Kidney (tissue), 14 donors: ENCODE measurements around the gene TEX44. TPM values are rescaled to one million over a fixed set of nuclear protein-coding genes. Genes with fewer than 3 reads are reported as not detected.
A peak's percentile ranks its signal among the peaks of the same experiment; 100 is the strongest.

ENCODE experiments used
- DNase-seq, 5 donors: peaks; one replicate each; pipeline ENCODE4 v3.0.0-alpha.2; 2013 to 2020
- FAIRE-seq: peaks from 2 replicates; lab custom pipeline; 2012; peaks lifted over from hg19 to GRCh38; lab: Jason Lieb, UNC
- H3K27ac ChIP-seq, 2 donors: one replicate each; pipeline ENCODE4 v1.7.0; 2013; ENCODE audit warnings: low read depth in 2 of 2, low read length in 2 of 2, inconsistent platforms in 1 of 2
- H3K27me3 ChIP-seq: one replicate; pipeline ENCODE4 v1.7.1; 2013; ENCODE audit warnings: low read length, inconsistent platforms; ENCODE audit not compliant: control insufficient read depth, insufficient read depth
- H3K36me3 ChIP-seq, 3 donors: one replicate each; pipeline versions ENCODE4 v1.7.0 to v1.7.1; 2013; ENCODE audit warnings: low read length in 3 of 3, control low read depth in 1 of 3, inconsistent platforms in 1 of 3; ENCODE audit not compliant: insufficient read depth in 3 of 3, control insufficient read depth in 2 of 3
- H3K4me1 ChIP-seq, 3 donors: one replicate each; pipeline versions ENCODE4 v1.7.0 to v1.7.1; 2013; ENCODE audit warnings: low read length in 3 of 3, inconsistent platforms in 1 of 3, low read depth in 1 of 3; ENCODE audit not compliant: control insufficient read depth in 2 of 3, insufficient read depth in 2 of 3
- H3K4me3 ChIP-seq, 3 donors: one replicate each; pipeline versions ENCODE4 v1.7.0 to v1.8.1; 2013; ENCODE audit warnings: low read length in 3 of 3, control low read depth in 1 of 3, inconsistent platforms in 1 of 3
- H3K9ac ChIP-seq, 3 donors: one replicate each; pipeline versions ENCODE4 v1.7.0 to v1.7.1; 2013; ENCODE audit warnings: low read length in 3 of 3, control low read depth in 1 of 3, inconsistent platforms in 1 of 3
- H3K9me3 ChIP-seq, 3 donors: one replicate each; pipeline versions ENCODE4 v1.7.0 to v1.7.1; 2013; ENCODE audit warnings: low read length in 3 of 3, control low read depth in 1 of 3, inconsistent platforms in 1 of 3; ENCODE audit not compliant: control insufficient read depth in 2 of 3, insufficient read depth in 1 of 3
- CTCF ChIP-seq: IDR thresholded peaks from 3 replicates; pipeline ENCODE4 v1.5.1; 2012; ENCODE audit warnings: mild to moderate bottlenecking, moderate library complexity, borderline replicate concordance; ENCODE audit not compliant: insufficient read depth; ENCODE audit errors: extremely low read depth
- intact Hi-C: fragments of 100-400 bp; cut with DNase I; formaldehyde crosslinking; loops from one replicate; pipeline ENCODE4 v1.11.1; 2022
- polyA plus RNA-seq: library from polyadenylated mRNA; stranded (reverse); fragments of 350-450 nt; fragmentation: Illumina TruSeq; extraction: RNeasy Lipid Tissue Mini Kit (QIAGEN cat#74804); gene quantifications from one replicate; pipeline ENCODE4 v1.2.3, GENCODE V29; 2014; ENCODE audit warnings: low read depth, low replicate concordance; ENCODE audit not compliant: insufficient read depth
- total RNA-seq: library from RNA; stranded (reverse); fragmentation: NEBNext Ultra II Directional; extraction: Animal tissue kit (Norgen Biotek cat#: 25700); gene quantifications from one replicate; pipeline ENCODE4 v1.2.1, GENCODE V29; 2021
- donor health status: control.
- donor health status: control.
- donor health status: control.
- donor health status: control.
- donor health status: control.
- donor health status: DM: yes; HTN: yes; CAD: no.
- donor health status: Normal renal cell carcinoma (clear cell type).

The TEX44 gene
- total and polyA plus RNA-seq, 2 donors from 2014 or later = not detected

DNA sequence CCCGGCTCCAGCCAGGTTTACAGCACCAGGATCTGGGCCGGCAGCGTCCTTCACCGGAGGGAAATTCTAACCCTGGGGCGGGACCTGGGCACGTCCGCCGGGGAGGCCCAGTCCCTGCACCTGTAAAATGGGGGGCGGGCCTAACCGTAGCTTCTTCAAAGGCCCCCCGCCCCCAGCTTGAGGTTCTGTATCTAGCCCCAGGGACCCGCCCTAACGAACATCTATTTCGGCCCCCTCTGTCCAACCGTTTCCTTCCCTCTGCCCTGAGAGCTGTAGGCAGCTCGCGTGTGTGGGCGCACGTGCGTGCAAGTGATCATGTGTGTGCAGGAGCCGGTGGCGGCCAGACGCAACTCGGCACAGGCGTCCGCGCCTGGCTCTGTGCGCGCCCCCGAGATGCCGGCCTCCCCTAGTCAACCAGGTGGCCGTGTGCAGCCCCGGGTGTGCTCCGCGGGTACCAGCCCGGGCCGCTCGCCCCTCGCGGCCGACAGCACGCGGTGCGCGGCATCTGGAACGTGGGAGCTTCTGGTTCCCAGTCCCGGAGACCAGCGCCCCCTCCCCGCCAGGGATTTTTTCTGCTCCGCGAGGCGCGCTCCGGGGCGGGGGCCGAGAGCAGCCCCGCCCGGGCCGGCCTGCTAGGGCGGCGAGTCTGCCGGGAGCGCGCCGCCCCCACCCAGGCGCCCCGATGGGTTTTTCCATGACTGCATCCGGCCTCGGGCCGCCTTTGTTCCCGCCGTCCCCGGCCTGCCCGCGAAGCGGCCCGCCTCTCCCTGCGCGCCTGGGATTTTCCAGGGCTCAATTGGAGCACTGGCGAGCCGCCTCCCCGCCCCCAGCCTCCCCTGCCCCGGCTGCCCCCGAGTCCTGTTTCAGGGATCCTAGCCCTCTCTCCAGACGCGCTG, 21.2 kb downstream of the TEX44 start:
- Histone ChIP-seq H3K27ac (peak overlapping the region; percentile 99 to 100), H3K9ac (peak overlapping the region in 2 of 3 donors; percentile 82 to 94), H3K4me3 (peak overlapping the region; percentile 24 to 63 (median 39)), H3K4me1 (peaks cover 0 to 30% (median 19%) of the 10 kb centered on the region in 3 donors), H3K27me3 (no peaks in the 10 kb centered on the region), H3K9me3 (no peaks in the 10 kb centered on the region), H3K36me3 (no peaks in the 10 kb centered on the region)
- intact Hi-C loops = loop anchor here (5.0 to 10.0 kb wide), 2 partner anchors 51 to 98 kb away; no protein-coding TSS in a partner anchor
- FAIRE-seq (no peak), DNase-seq (peak; percentile 90 to 98 (median 95))
- TF ChIP-seq CTCF = peak; percentile 11

DNA sequence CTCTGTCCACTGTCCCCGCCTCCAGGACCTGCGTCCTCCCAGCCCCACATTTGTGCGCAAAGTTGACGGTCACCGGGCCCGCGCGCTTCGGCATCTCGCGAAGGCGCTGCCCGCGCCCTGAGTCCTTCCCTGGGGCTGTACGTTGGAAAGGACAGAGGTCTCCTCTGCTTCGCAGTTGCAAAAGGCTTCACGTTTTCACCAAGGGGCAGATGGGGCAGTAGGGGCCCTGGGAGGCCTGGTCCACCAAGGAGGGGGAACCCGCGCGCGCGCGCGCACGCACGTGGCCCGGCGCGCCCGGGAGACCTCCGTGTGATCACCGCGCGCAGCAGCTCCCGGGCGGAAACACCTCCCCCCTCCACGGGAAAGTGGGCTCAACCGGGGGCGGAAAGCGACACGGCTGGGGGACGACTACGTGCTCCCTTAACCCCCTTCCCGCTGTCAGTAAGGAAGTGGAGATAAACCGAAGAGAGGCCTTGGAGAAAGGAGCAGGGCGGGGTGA, 21.9 kb downstream of the TEX44 start:
- intact Hi-C loops = loop anchor here (5.0 to 10.0 kb wide), 2 partner anchors 50 to 98 kb away; no protein-coding TSS in a partner anchor

DNA sequence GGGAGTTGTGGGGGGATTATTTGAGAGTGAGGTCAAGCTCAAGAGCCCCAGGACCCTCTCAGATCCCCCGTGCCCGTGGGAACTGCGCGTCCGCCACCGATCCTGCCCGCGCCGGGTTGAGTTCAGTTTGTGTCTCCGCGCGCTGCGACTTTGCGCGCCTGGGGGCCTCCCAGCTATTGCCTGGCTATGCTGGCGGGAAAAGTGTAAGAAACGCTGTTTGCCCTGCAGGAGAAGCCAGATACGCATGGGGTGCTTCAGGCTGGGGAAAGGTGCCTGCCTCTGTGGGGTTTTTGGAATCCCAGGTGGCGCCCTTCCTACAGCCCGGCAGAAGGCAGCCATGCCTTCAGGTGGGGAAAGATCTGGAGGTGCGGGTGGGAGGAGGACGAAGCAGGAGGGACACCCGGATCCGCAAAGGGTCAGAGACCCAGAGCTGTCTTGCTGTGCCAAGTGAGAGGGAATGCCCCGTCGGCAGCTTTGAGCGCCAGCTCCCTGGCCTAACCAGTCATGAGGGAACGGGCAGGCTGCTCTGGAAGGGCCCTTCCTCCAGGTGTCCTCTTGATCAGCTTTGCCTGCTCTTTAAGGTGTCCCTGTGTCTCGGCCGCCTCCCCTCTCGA, 22.5 kb downstream of the TEX44 start:
- no peak for FAIRE-seq
- H3K4me3 ChIP-seq = peak overlapping the region; percentile 33 to 63 (median 49)
- H3K27me3 ChIP-seq = no peaks in the 10 kb centered on the region
- H3K4me1 ChIP-seq = peaks cover 0 to 30% (median 19%) of the 10 kb centered on the region in 3 donors
- peak overlapping the region; percentile 99 to 100 for H3K27ac ChIP-seq
- TF ChIP-seq CTCF = no peak
- intact Hi-C loops = loop anchor here (10.0 kb wide), 1 partner anchor 50 kb away; no protein-coding TSS in a partner anchor
- no peaks in the 10 kb centered on the region for H3K9me3 ChIP-seq
- no peaks in the 10 kb centered on the region for H3K36me3 ChIP-seq
- peak in 3 of 5 donors; percentile 62 to 84 (median 74) for DNase-seq
- H3K9ac ChIP-seq = peak overlapping the region in 2 of 3 donors; percentile 45 to 94

More for the DNA sequence above, 21.9 kb downstream of the TEX44 start:
- DNase-seq (peak; percentile 73 to 91 (median 82)), FAIRE-seq (no peak)
- H3K9ac ChIP-seq = peak overlapping the region in 2 of 3 donors; percentile 82 to 94
- H3K4me3 ChIP-seq = peak overlapping the region; percentile 39 to 63 (median 49)
- H3K27me3 ChIP-seq = no peaks in the 10 kb centered on the region
- peaks cover 0 to 30% (median 19%) of the 10 kb centered on the region in 3 donors for H3K4me1 ChIP-seq
- H3K9me3 ChIP-seq = no peaks in the 10 kb centered on the region
- peak overlapping the region; percentile 99 to 100 for H3K27ac ChIP-seq
- no peak for TF ChIP-seq CTCF
- H3K36me3 ChIP-seq = no peaks in the 10 kb centered on the region
